ENCODE results near the gene SIGLEC1. TPM values are rescaled to one million over a fixed set of nuclear protein-coding genes. Genes with fewer than 3 reads are reported as not detected.

Gene SIGLEC1
- total RNA-seq, 2 donors from 2014 or later: 0.08 TPM; not detected in 1

DNA sequence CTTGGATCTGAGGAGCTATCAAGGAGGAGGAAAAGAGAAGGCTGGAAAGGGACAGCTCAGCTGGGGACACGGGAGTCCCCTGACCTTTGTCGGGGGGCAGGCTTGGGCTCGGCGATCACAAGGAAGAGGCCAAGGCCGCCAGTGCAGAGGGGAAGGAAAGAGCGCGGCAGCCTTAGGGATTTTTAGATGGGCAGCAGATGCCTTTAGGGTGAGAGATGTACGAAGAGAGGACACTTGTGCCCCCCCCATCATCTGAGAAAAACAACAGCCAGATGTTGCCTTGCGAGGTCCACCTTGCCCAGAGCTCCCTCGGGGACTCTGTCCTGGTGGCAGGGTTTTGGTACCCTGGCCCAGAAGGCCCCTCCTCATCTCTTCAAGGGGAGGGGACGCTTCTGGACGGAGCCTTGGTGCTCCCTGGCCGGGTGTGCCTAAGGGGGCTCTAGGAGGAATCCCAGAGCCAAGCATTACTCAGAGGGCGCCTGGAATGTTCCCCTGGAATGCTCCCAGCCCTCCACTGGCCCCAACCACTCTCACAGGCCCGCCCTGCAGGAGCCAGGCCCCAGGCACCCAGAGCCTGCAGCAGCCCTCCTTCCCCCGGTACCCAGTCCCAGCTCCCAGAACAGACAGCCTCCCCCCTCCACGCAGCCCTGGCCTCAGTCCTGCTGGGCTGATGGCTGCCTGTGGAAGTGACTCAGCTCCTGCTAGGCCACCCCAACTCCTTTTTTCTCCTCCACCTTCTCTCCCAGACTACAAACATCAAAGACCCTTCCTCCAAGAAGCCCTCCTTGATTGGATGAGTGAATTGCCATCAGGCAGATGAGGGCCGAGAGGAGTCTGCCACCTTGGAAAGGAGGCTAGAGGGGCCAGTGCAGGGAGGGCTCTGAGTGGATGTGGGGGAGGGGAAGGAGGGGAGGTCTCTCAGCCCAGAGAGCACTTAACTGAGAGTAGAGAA is 32.4 kb downstream of the SIGLEC1 start:
- Mint-ChIP-seq H3K36me3 (no peaks in the 10 kb centered on the region), H3K27ac (no peak overlapping the region), H3K4me3 (no peak overlapping the region), H3K4me1 (ENCODE audit: low read depth in 2 of 2) (peaks cover 0 to 6% of the 10 kb centered on the region in 2 donors), H3K27me3 (peaks cover 38 to 54% of the 10 kb centered on the region in 2 donors), H3K9me3 (no peaks in the 10 kb centered on the region)
- ATAC-seq: no peak
- no peak for DNase-seq (ENCODE audit: low spot score)

- Mint-ChIP-seq H3K27me3 (peaks cover 41 to 55% of the 10 kb centered on the region in 2 donors), H3K4me3 (no peak overlapping the region), H3K4me1 (ENCODE audit: low read depth in 2 of 2) (peaks cover 0 to 6% of the 10 kb centered on the region in 2 donors), H3K27ac (no peak overlapping the region), H3K9me3 (no peaks in the 10 kb centered on the region), H3K36me3 (no peaks in the 10 kb centered on the region)
- ATAC-seq: no peak
- DNase-seq (ENCODE audit: low spot score): no peak
Measured at GRCh38 chr20:3678856-3679720, 33.3 kb downstream of the SIGLEC1 start.

DNA sequence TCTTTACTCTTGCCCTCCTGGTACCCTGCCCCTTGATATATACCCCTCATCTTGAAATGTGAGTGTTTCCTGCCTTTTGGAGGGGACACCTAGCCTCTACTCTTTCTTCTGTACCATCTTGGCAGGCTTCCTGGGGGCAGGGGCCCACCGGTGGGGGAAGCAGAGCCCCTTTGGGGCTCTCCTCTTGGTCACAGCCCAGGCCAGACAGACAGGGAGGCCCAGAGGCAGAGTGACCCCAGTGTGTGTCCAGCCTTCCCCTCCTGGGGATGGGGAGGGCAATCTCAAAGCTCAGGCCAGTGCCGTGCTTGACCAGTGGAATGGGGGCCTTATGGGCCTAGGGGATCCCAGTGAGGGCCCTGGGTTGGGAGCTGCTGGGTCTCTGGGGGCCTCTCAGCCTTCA is 34.2 kb downstream of the SIGLEC1 start:
- ATAC-seq (no peak), DNase-seq (ENCODE audit: low spot score) (no peak)
- H3K36me3 Mint-ChIP-seq: no peaks in the 10 kb centered on the region
- no peak overlapping the region for H3K4me3 Mint-ChIP-seq
- H3K27me3 Mint-ChIP-seq: peaks cover 38 to 52% of the 10 kb centered on the region in 2 donors
- H3K27ac Mint-ChIP-seq: no peak overlapping the region
- H3K9me3 Mint-ChIP-seq: no peaks in the 10 kb centered on the region
- peaks cover 0 to 6% of the 10 kb centered on the region in 2 donors for H3K4me1 Mint-ChIP-seq (ENCODE audit: low read depth in 2 of 2)

GRCh38 chr20:3677733-3678132 is 34.7 kb downstream of the SIGLEC1 start:
- Mint-ChIP-seq H3K27ac (no peak overlapping the region), H3K4me3 (no peak overlapping the region), H3K27me3 (peaks cover 40 to 48% of the 10 kb centered on the region in 2 donors), H3K36me3 (no peaks in the 10 kb centered on the region), H3K4me1 (ENCODE audit: low read depth in 2 of 2) (peaks cover 0 to 6% of the 10 kb centered on the region in 2 donors), H3K9me3 (no peaks in the 10 kb centered on the region)
- DNase-seq (ENCODE audit: low spot score) (no peak), ATAC-seq (no peak)

- DNase-seq (ENCODE audit: low spot score): no peak
- Mint-ChIP-seq H3K27ac (no peak overlapping the region), H3K36me3 (no peaks in the 10 kb centered on the region), H3K4me3 (no peak overlapping the region), H3K9me3 (no peaks in the 10 kb centered on the region), H3K27me3 (peaks cover 41 to 44% of the 10 kb centered on the region in 2 donors), H3K4me1 (ENCODE audit: low read depth in 2 of 2) (peaks cover 0 to 7% of the 10 kb centered on the region in 2 donors)
- ATAC-seq: no peak
Measured at GRCh38 chr20:3674995-3675900, 37.2 kb downstream of the SIGLEC1 start.

DNA sequence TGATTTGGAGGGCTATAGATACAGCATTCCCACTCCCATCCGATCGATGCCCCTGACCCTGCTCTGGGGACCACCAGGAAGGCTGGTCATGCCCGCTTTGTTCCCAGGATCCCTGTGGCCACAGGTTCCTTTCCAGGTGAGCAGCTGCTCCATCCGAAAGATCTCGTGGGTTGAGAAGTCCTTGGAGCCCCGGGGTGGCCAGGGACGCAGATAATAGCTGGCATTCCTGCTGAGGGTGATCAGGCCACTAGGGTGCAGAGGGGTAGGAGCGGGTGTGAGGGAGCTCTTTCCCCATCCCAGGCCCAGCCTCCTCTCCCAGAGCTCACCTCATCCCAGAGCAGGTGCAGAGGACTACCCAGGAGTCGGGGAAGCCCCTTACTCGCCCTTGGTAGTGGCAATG is 38.0 kb downstream of the SIGLEC1 start:
- Mint-ChIP-seq H3K27me3 (peaks cover 35 to 45% of the 10 kb centered on the region in 2 donors), H3K9me3 (no peaks in the 10 kb centered on the region), H3K27ac (no peak overlapping the region), H3K4me3 (no peak overlapping the region), H3K36me3 (no peaks in the 10 kb centered on the region), H3K4me1 (ENCODE audit: low read depth in 2 of 2) (peaks cover 0 to 10% of the 10 kb centered on the region in 2 donors)
- ATAC-seq (no peak), DNase-seq (ENCODE audit: low spot score) (no peak)

DNA sequence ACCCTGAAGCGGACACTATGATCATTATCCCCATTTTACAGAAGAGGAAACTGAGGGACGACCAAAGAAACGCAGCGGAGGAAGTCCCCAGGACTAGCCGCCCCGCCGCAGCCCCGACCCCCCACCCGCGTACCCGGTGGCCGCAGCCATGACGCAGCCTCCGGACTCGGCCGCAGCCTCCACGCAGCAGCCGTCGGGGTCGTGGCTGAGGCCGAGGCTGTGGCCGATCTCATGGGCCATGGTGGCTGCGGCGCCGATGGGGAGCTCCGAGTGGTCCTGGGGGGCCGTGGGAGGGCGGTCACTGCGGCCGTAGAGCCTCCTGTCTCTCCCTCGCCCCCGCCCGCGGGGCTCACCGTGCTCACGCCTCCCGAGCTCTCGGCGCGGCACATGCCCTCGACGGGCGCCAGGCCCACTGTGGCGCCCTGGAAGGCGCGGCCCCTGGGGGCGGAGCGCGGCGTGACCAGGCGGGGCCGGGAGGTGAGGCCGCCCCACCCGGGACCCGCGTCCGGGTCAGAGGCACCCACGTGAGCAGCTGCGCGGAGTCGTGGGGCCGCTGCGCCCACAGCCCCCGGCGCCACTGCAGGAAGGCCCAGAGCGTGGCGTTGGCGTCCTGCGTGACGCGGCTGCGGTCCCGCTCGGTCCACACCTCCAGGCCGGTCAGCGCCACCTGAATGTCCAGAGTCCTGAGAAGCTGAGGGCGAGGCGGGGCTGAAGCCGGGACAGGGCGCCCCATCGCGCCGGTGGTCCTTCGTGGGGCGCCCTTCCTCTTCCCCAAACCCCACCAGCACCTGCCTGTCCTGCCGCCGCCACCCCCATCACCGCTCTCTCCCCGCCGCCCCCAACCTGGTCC is 39.0 kb downstream of the SIGLEC1 start:
- ATAC-seq (no peak), DNase-seq (ENCODE audit: low spot score) (no peak)
- Mint-ChIP-seq H3K27me3 (peaks cover 25 to 41% of the 10 kb centered on the region in 2 donors), H3K27ac (no peak overlapping the region), H3K36me3 (no peaks in the 10 kb centered on the region), H3K4me1 (ENCODE audit: low read depth in 2 of 2) (peaks cover 0 to 10% of the 10 kb centered on the region in 2 donors), H3K4me3 (no peak overlapping the region), H3K9me3 (no peaks in the 10 kb centered on the region)

- Mint-ChIP-seq H3K9me3 (no peaks in the 10 kb centered on the region), H3K4me1 (ENCODE audit: low read depth in 2 of 2) (peaks cover 0 to 10% of the 10 kb centered on the region in 2 donors), H3K4me3 (no peak overlapping the region), H3K27ac (no peak overlapping the region), H3K27me3 (peaks cover 24 to 41% of the 10 kb centered on the region in 2 donors), H3K36me3 (no peaks in the 10 kb centered on the region)
- no peak for ATAC-seq
- no peak for DNase-seq (ENCODE audit: low spot score)
Measured at GRCh38 chr20:3672547-3673171, 39.7 kb downstream of the SIGLEC1 start.

GRCh38 chr20:3671986-3672546 is 40.3 kb downstream of the SIGLEC1 start:
- DNase-seq (ENCODE audit: low spot score) (no peak), ATAC-seq (no peak)
- H3K27me3 Mint-ChIP-seq: peaks cover 24 to 41% of the 10 kb centered on the region in 2 donors
- H3K27ac Mint-ChIP-seq: no peak overlapping the region
- H3K4me3 Mint-ChIP-seq: no peak overlapping the region
- no peaks in the 10 kb centered on the region for H3K9me3 Mint-ChIP-seq
- peaks cover 5 to 15% of the 10 kb centered on the region in 2 donors for H3K4me1 Mint-ChIP-seq (ENCODE audit: low read depth in 2 of 2)
- no peaks in the 10 kb centered on the region for H3K36me3 Mint-ChIP-seq

GRCh38 chr20:3670945-3671344 is 41.5 kb downstream of the SIGLEC1 start:
- Mint-ChIP-seq H3K4me1 (ENCODE audit: low read depth in 2 of 2) (peaks cover 12 to 18% of the 10 kb centered on the region in 2 donors), H3K27ac (no peak overlapping the region), H3K36me3 (no peaks in the 10 kb centered on the region), H3K4me3 (no peak overlapping the region), H3K27me3 (peaks cover 18 to 37% of the 10 kb centered on the region in 2 donors), H3K9me3 (no peaks in the 10 kb centered on the region)
- ATAC-seq (no peak), DNase-seq (ENCODE audit: low spot score) (no peak)

DNA sequence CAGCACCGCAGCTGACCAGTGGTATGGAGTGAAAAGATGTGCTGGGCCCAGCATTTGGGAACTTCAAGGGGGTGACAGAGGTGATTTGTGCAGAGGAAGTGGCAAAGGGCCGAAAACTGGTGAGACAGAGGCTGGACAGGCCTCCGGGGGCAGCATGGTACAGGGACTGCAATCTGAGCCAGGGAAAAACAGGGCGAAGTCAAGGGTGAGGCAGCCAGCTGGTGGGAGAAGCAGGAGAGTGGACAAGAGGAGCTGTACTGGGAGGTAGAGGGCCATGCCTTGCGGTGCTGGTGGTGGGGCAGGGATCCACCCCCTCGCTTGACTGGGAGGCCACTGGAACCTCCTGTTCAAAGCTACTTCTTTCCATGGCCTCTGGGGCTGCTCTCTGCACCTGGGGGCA is 41.9 kb downstream of the SIGLEC1 start:
- DNase-seq (ENCODE audit: low spot score): no peak
- ATAC-seq: no peak
- no peaks in the 10 kb centered on the region for H3K9me3 Mint-ChIP-seq
- H3K36me3 Mint-ChIP-seq: no peaks in the 10 kb centered on the region
- peaks cover 14 to 35% of the 10 kb centered on the region in 2 donors for H3K27me3 Mint-ChIP-seq
- H3K27ac Mint-ChIP-seq: no peak overlapping the region
- no peak overlapping the region for H3K4me3 Mint-ChIP-seq
- H3K4me1 Mint-ChIP-seq (ENCODE audit: low read depth in 2 of 2): peaks cover 15 to 22% of the 10 kb centered on the region in 2 donors
